ENCODE data around the gene ATG13. TPM values are rescaled to one million over a fixed set of nuclear protein-coding genes. Genes with fewer than 3 reads are reported as not detected.

ATG13 gene
- total RNA-seq, 1 donor from 2014 or later: 54.3 TPM

- DNase-seq: no peak
These were observed 9.8 kb upstream of the ATG13 start for GRCh38 chr11:46607516-46607915.

GRCh38 chr11:46609386-46609785 lies 8.0 kb upstream of the ATG13 start:
- no peak for DNase-seq

GRCh38 chr11:46611526-46612304 lies 5.6 kb upstream of the ATG13 start:
- no peak for DNase-seq

GRCh38 chr11:46612326-46612725 lies 5.0 kb upstream of the ATG13 start:
- DNase-seq: no peak

- DNase-seq: no peak
These were observed 1.6 kb upstream of the ATG13 start for GRCh38 chr11:46615756-46616155.

- no peak for DNase-seq
These were observed 711 bp upstream of the ATG13 start for GRCh38 chr11:46616551-46617133.

- DNase-seq: no peak
These were observed 590 bp downstream of the ATG13 start for GRCh38 chr11:46617972-46618314.

GRCh38 chr11:46618837-46619236 lies 1.5 kb downstream of the ATG13 start:
- DNase-seq: no peak

- DNase-seq: no peak
These were observed 8.1 kb downstream of the ATG13 start for GRCh38 chr11:46625406-46625805.

GRCh38 chr11:46628961-46629360 lies 11.6 kb downstream of the ATG13 start:
- no peak for DNase-seq

GRCh38 chr11:46630237-46630636 lies 12.9 kb downstream of the ATG13 start:
- DNase-seq: no peak

GRCh38 chr11:46631676-46632075 lies 14.3 kb downstream of the ATG13 start:
- no peak for DNase-seq

GRCh38 chr11:46632502-46632901 lies 15.1 kb downstream of the ATG13 start:
- DNase-seq: no peak

- DNase-seq: no peak
These were observed 16.2 kb downstream of the ATG13 start for GRCh38 chr11:46633291-46634217.

- DNase-seq: no peak
These were observed 18.3 kb downstream of the ATG13 start for GRCh38 chr11:46635557-46636139.

- no peak for DNase-seq
These were observed 20.2 kb downstream of the ATG13 start for GRCh38 chr11:46637546-46637945.

GRCh38 chr11:46639197-46639839 lies 22.0 kb downstream of the ATG13 start:
- DNase-seq: no peak

GRCh38 chr11:46640036-46640788 lies 22.9 kb downstream of the ATG13 start:
- DNase-seq: no peak

- DNase-seq: no peak
These were observed 24.3 kb downstream of the ATG13 start for GRCh38 chr11:46641639-46642038.

GRCh38 chr11:46642627-46643335 lies 25.4 kb downstream of the ATG13 start:
- DNase-seq: no peak

GRCh38 chr11:46643531-46643930 lies 26.2 kb downstream of the ATG13 start:
- no peak for DNase-seq
